BLaER1 treated with 17β-estradiol and CSF1 and Interleukin-3, amounts not matched to agents 10 nM and 100 nM (cell line): ENCODE measurements around the gene PLXND1.
A peak's percentile ranks its signal among the peaks of the same experiment; 100 is the strongest.

ENCODE experiments used
- H3K27ac ChIP-seq, 11 experiments: shearing (Covaris generic); formaldehyde crosslinking; 2 replicates each; pipeline ENCODE4 v1.8.1; 2022
- H3K27me3 ChIP-seq, 11 experiments: shearing (Covaris generic); formaldehyde crosslinking; 2 replicates each; pipeline ENCODE4 v1.8.1; 2022
- H3K36me3 ChIP-seq, 11 experiments: shearing (Covaris generic); formaldehyde crosslinking; 2 replicates each; pipeline ENCODE4 v1.8.1; 2022
- H3K4me1 ChIP-seq, 10 experiments: shearing (Covaris generic); formaldehyde crosslinking; 2 replicates each; pipeline ENCODE4 v1.8.1; 2022
- H3K4me2 ChIP-seq, 11 experiments: shearing (Covaris generic); formaldehyde crosslinking; 2 replicates each; pipeline ENCODE4 v1.8.1; 2022
- H3K4me3 ChIP-seq, 10 experiments: shearing (Covaris generic); formaldehyde crosslinking; 2 replicates each; pipeline ENCODE4 v1.8.1; 2022
- H3K9ac ChIP-seq, 11 experiments: shearing (Covaris generic); formaldehyde crosslinking; 2 replicates each; pipeline ENCODE4 v1.8.1; 2022
- H3K9me3 ChIP-seq, 11 experiments: shearing (Covaris generic); formaldehyde crosslinking; replicated peaks in 1 of 11; 2 replicates each; pipeline ENCODE4 v1.8.1; 2022
- H4K20me1 ChIP-seq, 11 experiments: shearing (Covaris generic); formaldehyde crosslinking; 2 replicates each; pipeline ENCODE4 v1.8.1; 2022
- Cebpa-rat ChIP-seq, 11 experiments: shearing (Covaris generic); IDR thresholded peaks; 2 replicates each; pipeline ENCODE4 v1.8.1; 2022

Gene PLXND1

DNA sequence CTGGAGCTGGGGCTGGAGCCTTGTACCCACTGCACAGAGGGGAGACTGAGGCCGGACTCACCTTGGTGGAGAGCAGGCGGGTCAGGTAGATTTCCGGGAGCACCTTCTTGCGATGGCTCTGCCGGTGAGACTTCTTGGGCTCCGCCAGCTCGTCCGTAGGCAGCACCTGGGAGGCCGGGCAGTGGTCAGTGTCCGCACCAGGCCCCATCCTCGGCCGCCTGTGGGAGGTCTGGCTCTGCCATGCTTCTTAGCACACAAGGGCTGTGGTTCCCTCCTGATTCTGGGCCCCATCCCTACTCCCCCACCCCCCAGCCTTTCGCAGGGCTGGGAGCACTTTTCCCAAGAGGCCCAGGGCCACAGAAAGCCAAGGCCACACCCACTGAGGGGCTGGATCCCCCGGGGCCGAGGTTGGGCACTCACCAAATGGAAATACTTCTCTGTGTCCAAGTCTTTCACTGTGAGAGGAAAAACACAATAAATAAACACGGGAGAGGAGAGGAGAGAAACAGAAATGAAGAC, 46.1 kb downstream of the PLXND1 start:
- H3K27me3 ChIP-seq: no peaks in the 10 kb centered on the region
- peak overlapping the region in 9 of 10 experiments; percentile 25 to 65 (median 52); a peak in 17 of 20 replicates for H3K4me3 ChIP-seq
- H3K4me1 ChIP-seq: peaks cover 69 to 100% (median 80%) of the 10 kb centered on the region in 10 experiments
- peak overlapping the region; percentile 65 to 79 (median 74); a peak in 21 of 22 replicates for H3K9ac ChIP-seq
- H3K27ac ChIP-seq: peak overlapping the region; percentile 3 to 88 (median 81); a peak in 20 of 22 replicates
- no peaks in the 10 kb centered on the region for H3K9me3 ChIP-seq
- H3K36me3 ChIP-seq: peaks cover 67 to 98% (median 84%) of the 10 kb centered on the region in 11 experiments
- H3K4me2 ChIP-seq: peak overlapping the region; percentile 80 to 97 (median 95)
- peaks cover 0 to 94% (median 5%) of the 10 kb centered on the region in 11 experiments; a peak in 10 of 22 replicates for H4K20me1 ChIP-seq
- TF ChIP-seq Cebpa-rat (IDR thresholded peaks at IDR 0.05): no peak

DNA sequence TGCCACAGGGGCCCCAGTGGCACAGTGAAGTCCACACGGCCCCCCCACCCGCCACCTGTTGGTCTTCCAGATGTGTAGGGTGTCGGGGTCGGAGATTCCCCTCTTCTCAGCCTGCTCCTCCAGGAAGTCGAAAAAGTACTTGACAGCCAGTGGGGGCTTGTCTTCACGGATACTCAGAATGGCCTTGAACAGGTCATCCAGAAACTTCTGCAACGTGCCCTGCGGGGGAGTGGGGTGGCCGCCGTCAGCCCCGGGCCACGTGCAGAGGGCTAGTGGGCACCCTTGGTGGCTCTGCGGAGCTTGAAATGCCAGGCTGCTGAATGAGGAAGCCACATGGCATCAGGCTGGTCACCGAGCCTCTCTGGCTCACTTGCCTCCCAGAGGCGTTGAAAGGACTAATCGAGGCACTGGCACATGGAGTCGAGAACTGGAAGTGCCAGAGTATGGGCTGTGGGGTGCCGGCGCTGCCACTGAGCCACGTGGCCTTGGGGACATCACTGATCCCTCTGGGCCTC, 46.9 kb downstream of the PLXND1 start:
- no peaks in the 10 kb centered on the region for H3K9me3 ChIP-seq
- H3K36me3 ChIP-seq: peaks cover 60 to 98% (median 77%) of the 10 kb centered on the region in 11 experiments
- peak overlapping the region; percentile 49 to 88 (median 81); a peak in 21 of 22 replicates for H3K27ac ChIP-seq
- H3K9ac ChIP-seq: peak overlapping the region; percentile 62 to 79 (median 74); a peak in 19 of 22 replicates
- H4K20me1 ChIP-seq: peaks cover 0 to 93% (median 5%) of the 10 kb centered on the region in 11 experiments; a peak in 11 of 22 replicates
- TF ChIP-seq Cebpa-rat (IDR thresholded peaks at IDR 0.05): no peak
- H3K27me3 ChIP-seq: no peaks in the 10 kb centered on the region
- H3K4me3 ChIP-seq: peak overlapping the region in 9 of 10 experiments; percentile 25 to 65 (median 52); a peak in 17 of 20 replicates
- peak overlapping the region; percentile 80 to 97 (median 95) for H3K4me2 ChIP-seq
- peaks cover 76 to 100% (median 87%) of the 10 kb centered on the region in 10 experiments for H3K4me1 ChIP-seq

DNA sequence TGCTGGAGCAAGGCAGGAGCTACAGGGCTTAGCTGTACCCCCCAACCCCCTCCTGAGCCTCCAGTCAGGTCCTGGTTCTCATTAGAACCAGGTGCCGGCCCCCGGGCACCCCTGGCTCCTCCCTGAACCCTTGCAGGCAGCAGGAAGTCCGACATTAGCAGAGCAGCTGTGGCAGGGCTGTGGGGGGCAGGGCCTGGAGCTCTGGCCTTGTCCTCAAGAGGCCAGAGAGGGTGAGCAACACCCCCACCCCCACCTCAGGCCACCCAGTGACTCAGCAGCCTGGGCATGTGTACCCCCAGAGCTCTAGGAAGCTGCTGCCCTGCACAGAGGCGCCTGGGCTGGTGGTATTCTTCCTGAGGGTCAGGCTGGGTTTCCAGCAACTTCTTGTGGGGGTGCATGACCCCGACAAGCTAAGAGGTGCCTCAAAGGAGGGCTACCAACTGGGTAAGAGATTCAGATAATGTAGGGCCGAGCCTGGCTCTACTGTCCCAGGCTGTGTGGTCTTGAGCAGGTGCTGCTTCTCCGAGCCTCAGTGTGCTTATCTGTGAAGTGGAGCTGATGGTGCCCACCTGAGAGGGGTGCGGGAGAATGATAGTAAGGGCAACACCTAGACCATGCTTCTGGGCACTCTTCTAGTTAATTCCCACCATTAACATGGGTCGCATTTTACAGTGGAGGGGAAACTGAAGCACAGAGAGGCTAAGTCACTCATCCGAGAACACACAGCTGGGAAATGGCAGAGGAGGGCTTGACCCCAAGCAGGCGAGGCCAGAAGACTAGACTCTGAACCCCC, 47.5 kb downstream of the PLXND1 start:
- peaks cover 83 to 100% (median 93%) of the 10 kb centered on the region in 10 experiments for H3K4me1 ChIP-seq
- no peaks in the 10 kb centered on the region for H3K9me3 ChIP-seq
- peak overlapping the region in 8 of 10 experiments; percentile 41 to 65 (median 53); a peak in 13 of 20 replicates for H3K4me3 ChIP-seq
- H3K4me2 ChIP-seq: peak overlapping the region; percentile 80 to 97 (median 95)
- peak overlapping the region; percentile 49 to 88 (median 81); a peak in 21 of 22 replicates for H3K27ac ChIP-seq
- H4K20me1 ChIP-seq: peaks cover 0 to 87% (median 5%) of the 10 kb centered on the region in 11 experiments; a peak in 10 of 22 replicates
- TF ChIP-seq Cebpa-rat (IDR thresholded peaks at IDR 0.05): no peak
- peak overlapping the region; percentile 12 to 79 (median 74); a peak in 20 of 22 replicates for H3K9ac ChIP-seq
- no peaks in the 10 kb centered on the region for H3K27me3 ChIP-seq
- H3K36me3 ChIP-seq: peaks cover 53 to 92% (median 70%) of the 10 kb centered on the region in 11 experiments

- peak overlapping the region; percentile 49 to 88 (median 81); a peak in 20 of 22 replicates for H3K27ac ChIP-seq
- H3K27me3 ChIP-seq: no peaks in the 10 kb centered on the region
- H4K20me1 ChIP-seq: peaks cover 0 to 79% (median 5%) of the 10 kb centered on the region in 11 experiments; a peak in 10 of 22 replicates
- H3K9me3 ChIP-seq: no peaks in the 10 kb centered on the region
- peak overlapping the region; percentile 12 to 79 (median 74); a peak in 18 of 22 replicates for H3K9ac ChIP-seq
- TF ChIP-seq Cebpa-rat (IDR thresholded peaks at IDR 0.05): no peak
- peaks cover 90 to 100% (median 99%) of the 10 kb centered on the region in 10 experiments for H3K4me1 ChIP-seq
- H3K4me2 ChIP-seq: peak overlapping the region; percentile 80 to 97 (median 95)
- peaks cover 46 to 85% (median 63%) of the 10 kb centered on the region in 11 experiments for H3K36me3 ChIP-seq
- peak overlapping the region in 8 of 10 experiments; percentile 41 to 65 (median 53); a peak in 11 of 20 replicates for H3K4me3 ChIP-seq
These were observed 48.2 kb downstream of the PLXND1 start for GRCh38 chr3:129558081-129558771.

- H3K9ac ChIP-seq: peak overlapping the region in 8 of 11 experiments; percentile 12 to 79 (median 74); a peak in 11 of 22 replicates
- TF ChIP-seq Cebpa-rat (IDR thresholded peaks at IDR 0.05): no peak
- peak overlapping the region in 9 of 11 experiments; percentile 71 to 88 (median 81); a peak in 13 of 22 replicates for H3K27ac ChIP-seq
- peaks cover 0 to 72% (median 5%) of the 10 kb centered on the region in 11 experiments; a peak in 10 of 22 replicates for H4K20me1 ChIP-seq
- H3K36me3 ChIP-seq: peaks cover 39 to 78% (median 56%) of the 10 kb centered on the region in 11 experiments
- H3K9me3 ChIP-seq: no peaks in the 10 kb centered on the region
- H3K27me3 ChIP-seq: no peaks in the 10 kb centered on the region
- H3K4me1 ChIP-seq: peaks cover 97 to 100% (median 100%) of the 10 kb centered on the region in 10 experiments
- peak overlapping the region; percentile 80 to 97 (median 95) for H3K4me2 ChIP-seq
- H3K4me3 ChIP-seq: no peak overlapping the region
These were observed 49.0 kb downstream of the PLXND1 start for GRCh38 chr3:129557548-129557894.

- Histone ChIP-seq H3K9ac (peak overlapping the region in 5 of 11 experiments; percentile 12 to 79 (median 65); a peak in 5 of 22 replicates), H3K4me2 (peak overlapping the region; percentile 80 to 97 (median 95)), H3K9me3 (no peaks in the 10 kb centered on the region), H3K36me3 (peaks cover 34 to 73% (median 51%) of the 10 kb centered on the region in 11 experiments), H3K27me3 (no peaks in the 10 kb centered on the region), H3K27ac (peak overlapping the region in 6 of 11 experiments; percentile 71 to 85 (median 82); a peak in 6 of 22 replicates), H3K4me3 (no peak overlapping the region), H3K4me1 (peaks cover 96 to 100% (median 99%) of the 10 kb centered on the region in 10 experiments), H4K20me1 (peaks cover 0 to 67% (median 5%) of the 10 kb centered on the region in 11 experiments; a peak in 10 of 22 replicates)
- no peak for TF ChIP-seq Cebpa-rat (IDR thresholded peaks at IDR 0.05)
These were observed 49.5 kb downstream of the PLXND1 start for GRCh38 chr3:129556890-129557547.

GRCh38 chr3:129556358-129556695, 50.1 kb downstream of the PLXND1 start:
- peaks cover 0 to 63% (median 5%) of the 10 kb centered on the region in 11 experiments; a peak in 10 of 22 replicates for H4K20me1 ChIP-seq
- H3K9me3 ChIP-seq: no peaks in the 10 kb centered on the region
- TF ChIP-seq Cebpa-rat (IDR thresholded peaks at IDR 0.05): no peak
- H3K4me1 ChIP-seq: peaks cover 90 to 94% (median 92%) of the 10 kb centered on the region in 10 experiments
- H3K4me3 ChIP-seq: no peak overlapping the region; a peak in 1 of 20 replicates
- H3K9ac ChIP-seq: peak overlapping the region in 7 of 11 experiments; percentile 45 to 79 (median 66); a peak in 13 of 22 replicates
- H3K27ac ChIP-seq: peak overlapping the region in 8 of 11 experiments; percentile 6 to 76 (median 68); a peak in 11 of 22 replicates
- peaks cover 30 to 68% (median 47%) of the 10 kb centered on the region in 11 experiments for H3K36me3 ChIP-seq
- H3K4me2 ChIP-seq: peak overlapping the region; percentile 80 to 97 (median 90)
- H3K27me3 ChIP-seq: no peaks in the 10 kb centered on the region
